CD8-positive, alpha-beta memory T cell (primary cell): ENCODE data around the gene NUP93. TPM values are rescaled to one million over a fixed set of nuclear protein-coding genes. Genes with fewer than 3 reads are reported as not detected.
A peak's percentile ranks its signal among the peaks of the same experiment; 100 is the strongest.
"Not testable (repeated sequence)": the region's sequence is repeated elsewhere in the genome, so short reads cannot be mapped to it uniquely, and the experiment has no call there.

Source experiments
- CTCF ChIA-PET: fragments of 350-600 bp; sonication (Branson Sonifier 250); formaldehyde crosslinking; loops from one replicate; lab custom pipeline; 2021; ENCODE audit warnings: antibody characterized with exemption; lab: Charles Lee
- POLR2A ChIA-PET: fragments of 350-600 bp; sonication (Branson Sonifier 250); formaldehyde crosslinking; loops from one replicate; lab custom pipeline; 2021; ENCODE audit warnings: antibody characterized with exemption; lab: Charles Lee
- DNase-seq, 5 donors: peaks; one replicate each; pipeline versions ENCODE4 v3.0.0 to v3.0.0-alpha.2; 2020 to 2022; ENCODE audit warnings: mixed read lengths in 1 of 5
- H3K27ac ChIP-seq: one replicate; pipeline ENCODE4 v1.7.0; 2013; ENCODE audit warnings: low read depth, mild to moderate bottlenecking, low read length, moderate library complexity
- H3K27me3 ChIP-seq: 2 replicates; pipeline ENCODE4 v1.7.0; 2013; ENCODE audit warnings: low read length, mild to moderate bottlenecking; ENCODE audit not compliant: insufficient read depth, poor library complexity, severe bottlenecking
- H3K36me3 ChIP-seq: 2 replicates; pipeline ENCODE4 v1.7.0; 2013; ENCODE audit warnings: mild to moderate bottlenecking, low read length, moderate library complexity; ENCODE audit not compliant: insufficient read depth
- H3K4me1 ChIP-seq: 2 replicates; pipeline ENCODE4 v1.7.0; 2013; ENCODE audit warnings: mild to moderate bottlenecking, low read length, moderate library complexity; ENCODE audit not compliant: insufficient read depth
- H3K4me3 ChIP-seq: 2 replicates; pipeline ENCODE4 v1.7.0; 2013; ENCODE audit warnings: mild to moderate bottlenecking, low read length
- H3K9me3 ChIP-seq: 2 replicates; pipeline ENCODE4 v1.7.0; 2013; ENCODE audit warnings: mild to moderate bottlenecking, low read length
- H3K27ac Mint-ChIP-seq, 8 donors: one replicate each; pipeline ENCODE4 v1.8.0; 2020 to 2021; ENCODE audit warnings: mixed read lengths in 8 of 8, mild to moderate bottlenecking in 6 of 8, inconsistent platforms in 3 of 8, moderate library complexity in 3 of 8
- H3K27me3 Mint-ChIP-seq, 2 donors: one replicate each; pipeline ENCODE4 v1.8.0; 2020 to 2021; ENCODE audit warnings: mixed read lengths in 2 of 2, mild to moderate bottlenecking in 1 of 2, moderate library complexity in 1 of 2
- H3K36me3 Mint-ChIP-seq, 3 donors: one replicate each; pipeline ENCODE4 v1.8.0; 2020 to 2021; ENCODE audit warnings: mixed read lengths in 3 of 3, inconsistent platforms in 1 of 3, mild to moderate bottlenecking in 1 of 3
- H3K4me1 Mint-ChIP-seq, 3 donors: one replicate each; pipeline ENCODE4 v1.8.0; 2020 to 2021; ENCODE audit warnings: mixed read lengths in 3 of 3, inconsistent platforms in 1 of 3, mild to moderate bottlenecking in 1 of 3
- H3K4me3 Mint-ChIP-seq, 7 donors: one replicate each; pipeline ENCODE4 v1.8.0; 2020 to 2021; ENCODE audit warnings: mixed read lengths in 7 of 7, mild to moderate bottlenecking in 6 of 7, moderate library complexity in 4 of 7, inconsistent platforms in 2 of 7
- H3K9me3 Mint-ChIP-seq, 5 donors: one replicate each; pipeline ENCODE4 v1.8.0; 2020 to 2022; ENCODE audit warnings: mixed read lengths in 5 of 5, mild to moderate bottlenecking in 3 of 5, moderate library complexity in 2 of 5, inconsistent platforms in 1 of 5
- polyA plus RNA-seq: library from polyadenylated mRNA; unstranded; fragments of 300-500 nt; fragmentation: Illumina TruSeq; gene quantifications from one replicate; pipeline ENCODE4 v1.2.3, GENCODE V29; 2021
- total RNA-seq, 2 experiments: library from RNA; stranded (reverse); gene quantifications; one replicate each; pipeline ENCODE4 v1.2.3, GENCODE V29; 2021

NUP93 gene
- total and polyA plus RNA-seq, 3 experiments from 2014 or later, result 93.8 to 155 (median 153) TPM

GRCh38 chr16:56711862-56712261, 18.1 kb upstream of the NUP93 start:
- Mint-ChIP-seq H3K4me1 (peaks cover 37 to 54% (median 52%) of the 10 kb centered on the region in 3 donors), H3K4me3 (peak overlapping the region in 3 of 7 donors; percentile 43 to 73 (median 61)), H3K9me3 (no peaks in the 10 kb centered on the region), H3K27me3 (no peaks in the 10 kb centered on the region), H3K27ac (peak overlapping the region in 6 of 8 donors; percentile 3 to 92 (median 65)), H3K36me3 (peaks cover 0 to 9% (median 6%) of the 10 kb centered on the region in 3 donors)
- ChIA-PET CTCF (no interaction called here), POLR2A (no interaction called here)
- no peak overlapping the region for H3K27ac ChIP-seq
- H3K27me3 ChIP-seq, result no peaks in the 10 kb centered on the region
- peaks cover 29% of the 10 kb centered on the region for H3K4me1 ChIP-seq
- H3K36me3 ChIP-seq, result no peaks in the 10 kb centered on the region
- DNase-seq, result no peak
- H3K4me3 ChIP-seq, result no peak overlapping the region
- H3K9me3 ChIP-seq, result no peaks in the 10 kb centered on the region

- Mint-ChIP-seq H3K9me3 (no peaks in the 10 kb centered on the region), H3K36me3 (peaks cover 0 to 9% (median 6%) of the 10 kb centered on the region in 3 donors), H3K4me3 (no peak overlapping the region), H3K27ac (no peak overlapping the region), H3K27me3 (no peaks in the 10 kb centered on the region), H3K4me1 (peaks cover 26 to 40% (median 38%) of the 10 kb centered on the region in 3 donors)
- H3K4me1 ChIP-seq, result peaks cover 17% of the 10 kb centered on the region
- DNase-seq, result no peak
- no peak overlapping the region for H3K27ac ChIP-seq
- no peaks in the 10 kb centered on the region for H3K36me3 ChIP-seq
- ChIA-PET POLR2A (no interaction called here), CTCF (no interaction called here)
- no peaks in the 10 kb centered on the region for H3K9me3 ChIP-seq
- no peak overlapping the region for H3K4me3 ChIP-seq
- H3K27me3 ChIP-seq, result no peaks in the 10 kb centered on the region
These were observed 16.1 kb upstream of the NUP93 start for GRCh38 chr16:56713794-56714193.

GRCh38 chr16:56715126-56715525, 14.8 kb upstream of the NUP93 start:
- CTCF ChIA-PET, result interaction anchor here (2.1 to 4.0 kb wide), 2 partner anchors 13 to 138 kb away, joined by 5 to 11 read pairs; no protein-coding TSS in a partner anchor

GRCh38 chr16:56716761-56717160, 13.2 kb upstream of the NUP93 start:
- no peaks in the 10 kb centered on the region for H3K9me3 ChIP-seq
- Mint-ChIP-seq H3K27me3 (no peaks in the 10 kb centered on the region), H3K4me3 (no peak overlapping the region), H3K27ac (no peak overlapping the region), H3K9me3 (no peaks in the 10 kb centered on the region), H3K4me1 (peaks cover 2 to 12% (median 11%) of the 10 kb centered on the region in 3 donors), H3K36me3 (peaks cover 0 to 3% (median 2%) of the 10 kb centered on the region in 3 donors)
- no peaks in the 10 kb centered on the region for H3K27me3 ChIP-seq
- no peaks in the 10 kb centered on the region for H3K36me3 ChIP-seq
- no peak overlapping the region for H3K27ac ChIP-seq
- ChIA-PET POLR2A (interaction anchor here (0.6 to 1.6 kb wide), 2 partner anchors 12 to 166 kb away, joined by 3 to 5 read pairs; partner anchors contain the start of gene NUP93), CTCF (interaction anchor here (1.1 to 4.0 kb wide), 3 partner anchors 15 to 235 kb away, joined by 3 to 11 read pairs (median 5); no protein-coding TSS in a partner anchor)
- no peaks in the 10 kb centered on the region for H3K4me1 ChIP-seq
- DNase-seq, result no peak
- no peak overlapping the region for H3K4me3 ChIP-seq

More at GRCh38 chr16:56715126-56715525, 14.8 kb upstream of the NUP93 start:
- Mint-ChIP-seq H3K4me1 (peaks cover 14 to 27% (median 25%) of the 10 kb centered on the region in 3 donors), H3K4me3 (no peak overlapping the region), H3K9me3 (no peaks in the 10 kb centered on the region), H3K27me3 (no peaks in the 10 kb centered on the region), H3K27ac (no peak overlapping the region), H3K36me3 (peaks cover 0 to 9% (median 2%) of the 10 kb centered on the region in 3 donors)
- no peak for DNase-seq
- POLR2A ChIA-PET, result no interaction called here
- H3K27me3 ChIP-seq, result no peaks in the 10 kb centered on the region
- no peaks in the 10 kb centered on the region for H3K36me3 ChIP-seq
- H3K9me3 ChIP-seq, result no peaks in the 10 kb centered on the region
- peaks cover 3% of the 10 kb centered on the region for H3K4me1 ChIP-seq
- no peak overlapping the region for H3K27ac ChIP-seq
- H3K4me3 ChIP-seq, result no peak overlapping the region

DNA sequence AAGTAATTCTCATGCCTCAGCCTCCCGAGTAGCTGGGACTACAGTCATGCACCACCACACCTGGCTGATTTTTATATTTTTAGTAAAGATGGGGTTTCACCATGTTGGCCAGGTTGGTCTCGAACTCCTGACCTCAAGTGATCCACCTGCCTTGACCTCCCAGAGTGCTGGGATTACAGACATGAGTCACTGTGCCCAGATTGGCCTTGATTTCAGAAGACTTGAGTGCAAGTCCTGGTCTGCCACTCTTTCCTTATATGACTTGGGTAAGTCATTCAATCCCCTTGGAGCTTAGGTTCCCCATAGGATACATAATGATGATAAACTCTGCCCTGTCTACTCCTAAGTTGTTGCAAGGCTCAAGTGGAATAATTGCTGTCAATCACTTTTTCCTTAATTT, 12.4 kb upstream of the NUP93 start:
- H3K27me3 Mint-ChIP-seq, DNase-seq, H3K27ac ChIP-seq, H3K9me3 ChIP-seq, H3K27ac Mint-ChIP-seq, H3K36me3 ChIP-seq, H3K27me3 ChIP-seq, H3K4me1 Mint-ChIP-seq, H3K36me3 Mint-ChIP-seq, H3K4me3 Mint-ChIP-seq, H3K9me3 Mint-ChIP-seq, H3K4me1 ChIP-seq, H3K4me3 ChIP-seq: not testable (repeated sequence)
- ChIA-PET POLR2A (interaction anchor here (1.6 kb wide), 1 partner anchor 12 kb away, joined by 5 read pairs; the partner anchor contains the start of gene NUP93), CTCF (interaction anchor here (1.4 to 4.0 kb wide), 2 partner anchors 9 to 16 kb away, joined by 3 to 11 read pairs; no protein-coding TSS in a partner anchor)

- DNase-seq, result no peak
- Mint-ChIP-seq H3K4me3 (no peak overlapping the region), H3K9me3 (no peaks in the 10 kb centered on the region), H3K27ac (no peak overlapping the region), H3K27me3 (peaks cover 0 to 1% of the 10 kb centered on the region in 2 donors), H3K36me3 (peaks cover 3 to 9% (median 5%) of the 10 kb centered on the region in 3 donors), H3K4me1 (peaks cover 0 to 5% (median 0%) of the 10 kb centered on the region in 3 donors)
- no peaks in the 10 kb centered on the region for H3K9me3 ChIP-seq
- no peak overlapping the region for H3K27ac ChIP-seq
- H3K4me1 ChIP-seq, result no peaks in the 10 kb centered on the region
- no peak overlapping the region for H3K4me3 ChIP-seq
- no peaks in the 10 kb centered on the region for H3K27me3 ChIP-seq
- ChIA-PET CTCF (no interaction called here), POLR2A (no interaction called here)
- no peaks in the 10 kb centered on the region for H3K36me3 ChIP-seq
These were observed 7.6 kb upstream of the NUP93 start for GRCh38 chr16:56722200-56722842.

DNA sequence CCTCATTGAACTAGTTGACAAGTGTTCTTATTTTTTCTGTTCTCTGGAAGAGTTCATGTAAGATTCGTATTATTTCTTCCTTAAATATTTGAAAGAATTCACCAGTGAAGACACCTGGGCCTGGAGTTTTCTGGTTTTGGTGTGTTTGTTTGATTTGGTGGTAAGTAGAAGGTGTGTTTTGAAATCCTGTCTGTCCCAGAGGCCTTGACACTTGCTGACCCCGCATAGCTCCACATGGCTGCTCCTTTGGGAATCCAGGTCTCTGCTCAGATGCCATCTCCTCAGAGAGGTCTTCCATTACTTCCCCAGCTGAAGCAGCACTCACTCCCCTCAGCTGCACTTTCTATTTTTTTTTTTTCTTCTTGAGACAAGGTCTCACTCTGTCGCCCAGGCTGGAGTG, 5.7 kb upstream of the NUP93 start:
- ChIA-PET CTCF (interaction anchor here (1.0 kb wide), 3 partner anchors 22 to 328 kb away, joined by 3 read pairs; no protein-coding TSS in a partner anchor), POLR2A (no interaction called here)
- peaks cover 7% of the 10 kb centered on the region for H3K4me1 ChIP-seq
- Mint-ChIP-seq H3K27ac (peak overlapping the region in 2 of 8 donors; percentile 23 to 87), H3K4me3 (no peak overlapping the region), H3K36me3 (peaks cover 3 to 9% (median 5%) of the 10 kb centered on the region in 3 donors), H3K27me3 (peaks cover 0 to 1% of the 10 kb centered on the region in 2 donors), H3K9me3 (no peaks in the 10 kb centered on the region), H3K4me1 (peaks cover 7 to 17% (median 8%) of the 10 kb centered on the region in 3 donors)
- no peaks in the 10 kb centered on the region for H3K27me3 ChIP-seq
- H3K36me3 ChIP-seq, result no peaks in the 10 kb centered on the region
- H3K27ac ChIP-seq, result no peak overlapping the region
- no peak overlapping the region for H3K4me3 ChIP-seq
- H3K9me3 ChIP-seq, result no peaks in the 10 kb centered on the region
- DNase-seq, result no peak

DNA sequence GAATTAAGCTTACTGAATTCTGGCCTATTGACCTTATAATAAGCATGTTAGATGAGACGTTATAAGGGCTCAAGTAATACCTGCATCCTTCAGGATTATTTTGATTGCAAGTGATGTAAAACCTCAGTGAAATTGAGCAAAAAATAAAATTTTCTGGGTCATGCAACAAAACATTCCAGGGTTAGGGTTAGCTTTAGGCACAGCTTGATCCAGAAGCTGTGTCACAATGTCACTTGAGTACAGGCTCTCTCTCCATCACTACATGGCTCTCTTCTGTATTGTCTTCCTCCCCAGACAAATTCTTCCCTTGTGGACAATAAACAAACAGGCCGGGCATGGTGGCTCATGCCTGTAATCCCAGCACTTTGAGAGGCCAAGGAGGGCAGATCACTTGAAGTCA, 3.6 kb upstream of the NUP93 start:
- Mint-ChIP-seq H3K4me3 (no peak overlapping the region), H3K4me1 (peaks cover 13 to 37% (median 17%) of the 10 kb centered on the region in 3 donors), H3K27ac (no peak overlapping the region), H3K9me3 (no peaks in the 10 kb centered on the region), H3K36me3 (peaks cover 3 to 9% (median 9%) of the 10 kb centered on the region in 3 donors), H3K27me3 (peaks cover 0 to 1% of the 10 kb centered on the region in 2 donors)
- CTCF ChIA-PET, result no interaction called here
- Histone ChIP-seq H3K36me3 (no peaks in the 10 kb centered on the region), H3K27ac (no peak overlapping the region), H3K4me3 (no peak overlapping the region), H3K9me3 (no peaks in the 10 kb centered on the region), H3K4me1 (peaks cover 20% of the 10 kb centered on the region), H3K27me3 (no peaks in the 10 kb centered on the region)
- DNase-seq, result no peak
- POLR2A ChIA-PET, result no interaction called here
